Adrenal gland (tissue), 5 donors: Measurements from ENCODE around the gene NYAP2.

Experiments used
- CTCF ChIP-seq, 6 experiments: fragments of 450-650 bp in 4 of 6; fragments of 200-600 bp in 2 of 6; sonication (generic) in 1 of 6; IDR thresholded peaks; 1 replicate in 5 of 6; 2 replicates in 1 of 6; pipeline versions ENCODE4 v1.5.1 to v1.8.0; 2016 to 2021; ENCODE audit warnings: antibody characterized with exemption in 6 of 6, mild to moderate bottlenecking in 2 of 6, moderate library complexity in 1 of 6
- POLR2A ChIP-seq, 2 donors: fragments of 450-650 bp; IDR thresholded peaks; one replicate each; pipeline ENCODE4 v1.6.1; 2017; ENCODE audit warnings: antibody characterized with exemption in 2 of 2, mild to moderate bottlenecking in 2 of 2, moderate library complexity in 1 of 2
- donor health status: DM: no; HTN: no; CAD: no.

DNA sequence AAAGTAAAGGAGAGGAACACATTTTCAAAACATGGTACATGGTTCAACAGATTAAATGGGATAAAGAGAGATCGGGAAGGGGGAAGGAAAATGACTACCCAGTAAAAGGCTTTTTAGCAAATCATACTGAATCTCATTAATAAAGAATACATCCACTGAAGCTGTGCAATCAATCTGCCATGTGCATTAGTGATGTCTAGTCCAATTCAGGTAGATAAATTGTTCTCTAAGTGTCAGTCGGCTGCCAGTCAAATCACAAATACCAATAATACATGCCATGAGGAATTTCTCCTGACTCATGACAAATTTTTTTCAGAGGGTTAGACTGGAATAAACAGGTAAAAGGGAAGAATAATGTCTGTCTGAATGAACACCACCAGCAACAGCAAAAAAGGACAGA, 22.6 kb downstream of the NYAP2 start:
- TF ChIP-seq CTCF (IDR thresholded peaks at IDR 0.05) (no peak), POLR2A (IDR thresholded peaks at IDR 0.05) (no peak)
